ENCODE measurements around the gene HDAC9. TPM values are rescaled to one million over a fixed set of nuclear protein-coding genes. Genes with fewer than 3 reads are reported as not detected.

Gene HDAC9
- total RNA-seq, 1 experiment from 2014 or later: 7.7 TPM

DNA sequence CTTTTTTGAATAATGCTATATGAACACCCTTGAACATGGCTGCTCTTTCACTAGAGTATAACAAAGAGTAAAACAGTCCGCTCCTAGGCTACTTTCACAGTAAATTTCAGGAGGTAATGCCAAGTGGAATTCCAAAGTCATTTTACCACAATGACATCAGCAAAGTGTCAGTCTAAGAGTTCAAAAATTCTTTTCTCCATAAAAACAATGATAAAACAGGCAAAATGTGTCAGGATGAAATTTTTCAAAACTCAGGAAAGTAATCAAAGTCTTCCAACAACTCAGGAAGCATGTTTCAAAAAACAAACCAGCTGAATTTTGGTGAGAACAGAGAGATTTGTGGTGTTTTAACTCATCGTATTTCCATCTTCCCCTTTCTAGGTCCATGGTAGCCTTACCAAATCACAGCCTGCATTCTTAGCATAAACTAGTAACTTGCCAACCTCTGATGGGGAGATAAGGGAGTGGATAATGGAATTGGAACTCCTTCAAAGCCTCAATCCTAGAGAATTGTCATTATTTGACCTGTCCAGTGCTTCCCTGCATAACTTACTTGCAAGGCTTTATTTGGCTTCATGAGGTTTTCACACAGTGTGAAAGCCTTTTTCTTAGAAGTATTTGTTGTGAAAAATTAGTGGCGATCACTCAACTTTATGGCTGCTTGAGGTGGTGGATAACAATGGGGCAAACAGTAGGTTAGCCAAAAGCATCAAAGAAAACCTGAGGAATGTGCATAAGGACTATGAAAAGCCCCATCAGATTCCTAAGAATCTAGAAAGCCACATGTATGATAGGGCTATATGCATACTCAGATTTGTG is 302.7 kb downstream of the HDAC9 start:
- Mint-ChIP-seq H3K27ac (peak overlapping the region in 2 of 3 experiments; percentile 28 to 77; a peak in 3 of 7 replicates), H3K9me3 (no peaks in the 10 kb centered on the region), H3K4me3 (no peak overlapping the region), H3K4me1 (peaks cover 12 to 19% of the 10 kb centered on the region in 2 experiments), H3K27me3 (ENCODE audit: low read depth) (no peaks in the 10 kb centered on the region), H3K36me3 (ENCODE audit: insufficient read depth in 1 of 3, low read depth in 3 of 3) (no peaks in the 10 kb centered on the region)
- DNase-seq: no peak
- Histone ChIP-seq H4K20me1 (ENCODE audit: control insufficient read depth, insufficient read depth, insufficient read length) (no peaks in the 10 kb centered on the region), H3K79me1 (ENCODE audit: insufficient read depth, low read depth, low read length, poor library complexity, severe bottlenecking) (peaks cover 2% of the 10 kb centered on the region), H4K91ac (ENCODE audit: insufficient read length, low read depth, low read length) (no peak overlapping the region), H3K14ac (ENCODE audit: insufficient read depth, low read length) (no peak overlapping the region), H2AFZ (ENCODE audit: low read length) (no peak overlapping the region), H3K27me3 (ENCODE audit: insufficient read depth, low read length) (no peaks in the 10 kb centered on the region), H3K23ac (ENCODE audit: insufficient read length, low read depth, low read length) (no peak overlapping the region), H4K8ac (replicated peaks; ENCODE audit: insufficient read length, low read depth, low read length) (no peak overlapping the region), H3K23me2 (ENCODE audit: insufficient read length, low read depth, low read length, poor library complexity, severe bottlenecking) (no peaks in the 10 kb centered on the region), H2BK12ac (ENCODE audit: insufficient read length, low read depth, low read length) (no peak overlapping the region), H3K79me2 (ENCODE audit: insufficient read depth, low read length) (no peaks in the 10 kb centered on the region), H3K9me3 (ENCODE audit: control insufficient read depth, low read depth, low read length) (no peaks in the 10 kb centered on the region), H2BK120ac (ENCODE audit: low read depth, low read length, poor library complexity, severe bottlenecking) (no peak overlapping the region), H3K9ac (ENCODE audit: extremely low read depth, insufficient read length, low read length) (no peak overlapping the region), H2AK5ac (ENCODE audit: insufficient read length, low read length) (no peak overlapping the region), H3K4ac (ENCODE audit: low read depth, low read length) (no peak overlapping the region), H2BK15ac (ENCODE audit: low read depth, low read length) (no peak overlapping the region), H3K56ac (ENCODE audit: insufficient read length, low read depth, low read length) (no peak overlapping the region), H3K18ac (ENCODE audit: insufficient read length, low read depth, low read length) (no peak overlapping the region), H4K5ac (ENCODE audit: insufficient read length, low read depth, low read length) (no peak overlapping the region), H3K27ac (ENCODE audit: insufficient read length, low read depth, low read length) (no peak overlapping the region), H3T11ph (ENCODE audit: low read length) (no peak overlapping the region), H2BK5ac (ENCODE audit: insufficient read length, low read length) (no peak overlapping the region), H2BK20ac (ENCODE audit: low read depth, low read length, poor library complexity, severe bottlenecking) (no peak overlapping the region), H3K4me1 (ENCODE audit: insufficient read depth, low read length) (peaks cover 8% of the 10 kb centered on the region; the same call in 1 of the 2 replicates), H3K4me2 (ENCODE audit: insufficient read depth, insufficient read length, low read length) (no peak overlapping the region)
- TF ChIP-seq, protein P1, sequence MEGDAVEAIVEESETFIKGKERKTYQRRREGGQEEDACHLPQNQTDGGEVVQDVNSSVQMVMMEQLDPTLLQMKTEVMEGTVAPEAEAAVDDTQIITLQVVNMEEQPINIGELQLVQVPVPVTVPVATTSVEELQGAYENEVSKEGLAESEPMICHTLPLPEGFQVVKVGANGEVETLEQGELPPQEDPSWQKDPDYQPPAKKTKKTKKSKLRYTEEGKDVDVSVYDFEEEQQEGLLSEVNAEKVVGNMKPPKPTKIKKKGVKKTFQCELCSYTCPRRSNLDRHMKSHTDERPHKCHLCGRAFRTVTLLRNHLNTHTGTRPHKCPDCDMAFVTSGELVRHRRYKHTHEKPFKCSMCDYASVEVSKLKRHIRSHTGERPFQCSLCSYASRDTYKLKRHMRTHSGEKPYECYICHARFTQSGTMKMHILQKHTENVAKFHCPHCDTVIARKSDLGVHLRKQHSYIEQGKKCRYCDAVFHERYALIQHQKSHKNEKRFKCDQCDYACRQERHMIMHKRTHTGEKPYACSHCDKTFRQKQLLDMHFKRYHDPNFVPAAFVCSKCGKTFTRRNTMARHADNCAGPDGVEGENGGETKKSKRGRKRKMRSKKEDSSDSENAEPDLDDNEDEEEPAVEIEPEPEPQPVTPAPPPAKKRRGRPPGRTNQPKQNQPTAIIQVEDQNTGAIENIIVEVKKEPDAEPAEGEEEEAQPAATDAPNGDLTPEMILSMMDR (conservative IDR thresholded peaks at IDR 0.05): no peak
- no CpG with 5 or more reads among the region's 3 CpGs for WGBS (ENCODE audit: extremely low coverage, insufficient read length, low lambda C conversion rate)

Data from H9 (cell line).